OCI-LY7 (cell line): ENCODE data around the gene GTSF1L. TPM values are rescaled to one million over a fixed set of nuclear protein-coding genes. Genes with fewer than 3 reads are reported as not detected.

Experiments used
- BruUV-seq: library from RNA; stranded (reverse); fragments of 400-500 nt; replicated peaks from 2 replicates; lab custom pipeline; 2021; lab: Mats Ljungman, UMichigan
- CTCF ChIA-PET: fragments of 300-600 bp; sonication (Branson Sonifier 250); formaldehyde crosslinking; loops from one replicate; lab custom pipeline; 2022; ENCODE audit warnings: antibody characterized with exemption; ENCODE audit not compliant: unreplicated experiment; lab: Charles Lee
- POLR2A ChIA-PET: fragments of 300-600 bp; sonication (Branson Sonifier 250); formaldehyde crosslinking; loops from one replicate; lab custom pipeline; 2022; ENCODE audit warnings: antibody characterized with exemption; lab: Charles Lee
- DNase-seq: peaks from one replicate; pipeline ENCODE4 v3.0.0-alpha.2; 2015; ENCODE audit warnings: low spot score
- H2AFZ ChIP-seq: fragments of 200-600 bp; sonication (generic), shearing (Covaris generic); 2 replicates; pipeline ENCODE4 v1.6.1; 2014; ENCODE audit warnings: mild to moderate bottlenecking, antibody characterized with exemption, low read length, moderate library complexity
- H3K27ac ChIP-seq: fragments of 200-600 bp; sonication (generic); 2 replicates; pipeline ENCODE4 v1.5.1; 2014; ENCODE audit warnings: mixed run types, low read depth, mild to moderate bottlenecking, moderate library complexity, low read length, inconsistent platforms; ENCODE audit not compliant: poor library complexity, severe bottlenecking
- H3K36me3 ChIP-seq: fragments of 200-600 bp; sonication (generic); 2 replicates; pipeline ENCODE4 v1.6.1; 2014; ENCODE audit warnings: mild to moderate bottlenecking, antibody characterized with exemption, low read length, moderate library complexity, mixed read lengths; ENCODE audit not compliant: insufficient read depth
- H3K4me1 ChIP-seq: fragments of 200-600 bp; sonication (generic); 2 replicates; pipeline ENCODE4 v1.5.1; 2014; ENCODE audit warnings: mild to moderate bottlenecking, low read length; ENCODE audit not compliant: insufficient read depth, poor library complexity, severe bottlenecking
- H3K4me2 ChIP-seq: fragments of 200-600 bp; sonication (generic); 2 replicates; pipeline ENCODE4 v1.6.1; 2014; ENCODE audit warnings: mild to moderate bottlenecking, low read length
- H3K4me3 ChIP-seq: fragments of 200-600 bp; sonication (generic); 2 replicates; pipeline ENCODE4 v1.5.1; 2014; ENCODE audit warnings: mild to moderate bottlenecking, low read depth, low read length; ENCODE audit not compliant: poor library complexity, severe bottlenecking
- H3K79me2 ChIP-seq: fragments of 200-600 bp; sonication (generic); 2 replicates; pipeline ENCODE4 v1.6.1; 2016; ENCODE audit warnings: low read depth, mild to moderate bottlenecking, low read length, moderate library complexity, mixed read lengths; ENCODE audit not compliant: insufficient read depth
- H3K9me2 ChIP-seq: fragments of 200-600 bp; sonication (generic); 2 replicates; pipeline ENCODE4 v1.6.1; 2016; ENCODE audit warnings: mild to moderate bottlenecking, low read length, mixed read lengths; ENCODE audit not compliant: insufficient read depth
- H3K9me3 ChIP-seq: fragments of 200-600 bp; sonication (generic); 2 replicates; pipeline ENCODE4 v1.6.1; 2014; ENCODE audit warnings: mild to moderate bottlenecking, mixed run types, low read length, mixed read lengths
- H4K20me1 ChIP-seq: fragments of 200-600 bp; sonication (generic); 2 replicates; pipeline ENCODE4 v1.6.1; 2014; ENCODE audit warnings: mild to moderate bottlenecking, antibody characterized with exemption, low read length, moderate library complexity, mixed read lengths; ENCODE audit not compliant: insufficient read depth
- EZH2phosphoT487 ChIP-seq: fragments of 200-600 bp; sonication (generic); IDR thresholded peaks from 2 replicates; pipeline ENCODE4 v1.6.1; 2018; ENCODE audit warnings: low read depth, borderline replicate concordance, mild to moderate bottlenecking, mixed run types, antibody characterized with exemption, low read length, moderate library complexity, mixed read lengths
- intact Hi-C: fragments of 100-400 bp; cut with micrococcal nuclease; formaldehyde crosslinking; loops from one replicate; pipeline ENCODE4 v1.10.0; 2022; ENCODE audit not compliant: unreplicated experiment
- total RNA-seq, 2 experiments: library from RNA; depleted of rRNA in 1 of 2; stranded (reverse); fragments of >200 nt in 1 of 2; shearing (Covaris generic) in 1 of 2; gene quantifications; 2 replicates each; pipeline ENCODE4 v1.2.3, GENCODE V29; 2014 to 2022
- TF ChIP-seq, protein P1 (sequence below): fragments of 200-600 bp; sonication (generic); conservative IDR thresholded peaks from 2 replicates; pipeline ENCODE4 v1.5.1; 2014; ENCODE audit warnings: mild to moderate bottlenecking, antibody characterized with exemption, low read length, moderate library complexity, mixed read lengths

Gene GTSF1L
- total RNA-seq, 2 experiments from 2014 or later = 3.1 to 3.3 TPM

DNA sequence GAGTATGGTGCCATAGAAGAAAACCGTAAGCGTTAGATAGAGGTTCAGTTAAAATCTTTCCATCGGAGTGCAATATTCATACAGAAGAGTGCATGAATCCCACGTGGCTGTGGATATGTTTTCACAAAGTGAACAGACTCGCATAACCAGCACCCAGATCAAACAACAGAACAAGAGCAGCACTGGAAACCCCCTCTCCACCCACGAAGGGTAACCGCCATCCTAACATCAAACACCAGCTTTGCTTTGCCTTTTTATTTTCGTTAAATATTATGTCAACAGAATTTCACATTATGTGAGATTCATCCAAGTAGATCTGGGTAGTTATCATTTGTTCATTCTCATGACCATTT lies 4.7 kb downstream of the GTSF1L start:
- intact Hi-C loops = loop anchor here (1.0 to 5.0 kb wide), 2 partner anchors 12 to 40 kb away; no protein-coding TSS in a partner anchor
- H3K9me2 ChIP-seq = no peaks in the 10 kb centered on the region
- H3K4me2 ChIP-seq = peak overlapping the region; percentile 70
- H2AFZ ChIP-seq = peak overlapping the region; percentile 48; the same call in 1 of the 2 replicates
- BruUV-seq = no TSS peak
- H3K36me3 ChIP-seq = peaks cover 32% of the 10 kb centered on the region
- no peaks in the 10 kb centered on the region for H3K9me3 ChIP-seq
- ChIA-PET POLR2A (interaction anchor here (0.5 to 1.6 kb wide), 4 partner anchors 11 to 131 kb away, joined by 3 to 5 read pairs (median 3); partner anchors contain the start of gene IFT52), CTCF (no interaction called here)
- peak overlapping the region; percentile 42 for H3K4me3 ChIP-seq
- TF ChIP-seq EZH2phosphoT487 = no peak
- TF ChIP-seq, protein P1, sequence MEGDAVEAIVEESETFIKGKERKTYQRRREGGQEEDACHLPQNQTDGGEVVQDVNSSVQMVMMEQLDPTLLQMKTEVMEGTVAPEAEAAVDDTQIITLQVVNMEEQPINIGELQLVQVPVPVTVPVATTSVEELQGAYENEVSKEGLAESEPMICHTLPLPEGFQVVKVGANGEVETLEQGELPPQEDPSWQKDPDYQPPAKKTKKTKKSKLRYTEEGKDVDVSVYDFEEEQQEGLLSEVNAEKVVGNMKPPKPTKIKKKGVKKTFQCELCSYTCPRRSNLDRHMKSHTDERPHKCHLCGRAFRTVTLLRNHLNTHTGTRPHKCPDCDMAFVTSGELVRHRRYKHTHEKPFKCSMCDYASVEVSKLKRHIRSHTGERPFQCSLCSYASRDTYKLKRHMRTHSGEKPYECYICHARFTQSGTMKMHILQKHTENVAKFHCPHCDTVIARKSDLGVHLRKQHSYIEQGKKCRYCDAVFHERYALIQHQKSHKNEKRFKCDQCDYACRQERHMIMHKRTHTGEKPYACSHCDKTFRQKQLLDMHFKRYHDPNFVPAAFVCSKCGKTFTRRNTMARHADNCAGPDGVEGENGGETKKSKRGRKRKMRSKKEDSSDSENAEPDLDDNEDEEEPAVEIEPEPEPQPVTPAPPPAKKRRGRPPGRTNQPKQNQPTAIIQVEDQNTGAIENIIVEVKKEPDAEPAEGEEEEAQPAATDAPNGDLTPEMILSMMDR = no peak
- no peaks in the 10 kb centered on the region for H3K79me2 ChIP-seq
- no peaks in the 10 kb centered on the region for H4K20me1 ChIP-seq
- peak overlapping the region; percentile 84 for H3K27ac ChIP-seq
- H3K4me1 ChIP-seq = peaks cover 72% of the 10 kb centered on the region
- no peak for DNase-seq

DNA sequence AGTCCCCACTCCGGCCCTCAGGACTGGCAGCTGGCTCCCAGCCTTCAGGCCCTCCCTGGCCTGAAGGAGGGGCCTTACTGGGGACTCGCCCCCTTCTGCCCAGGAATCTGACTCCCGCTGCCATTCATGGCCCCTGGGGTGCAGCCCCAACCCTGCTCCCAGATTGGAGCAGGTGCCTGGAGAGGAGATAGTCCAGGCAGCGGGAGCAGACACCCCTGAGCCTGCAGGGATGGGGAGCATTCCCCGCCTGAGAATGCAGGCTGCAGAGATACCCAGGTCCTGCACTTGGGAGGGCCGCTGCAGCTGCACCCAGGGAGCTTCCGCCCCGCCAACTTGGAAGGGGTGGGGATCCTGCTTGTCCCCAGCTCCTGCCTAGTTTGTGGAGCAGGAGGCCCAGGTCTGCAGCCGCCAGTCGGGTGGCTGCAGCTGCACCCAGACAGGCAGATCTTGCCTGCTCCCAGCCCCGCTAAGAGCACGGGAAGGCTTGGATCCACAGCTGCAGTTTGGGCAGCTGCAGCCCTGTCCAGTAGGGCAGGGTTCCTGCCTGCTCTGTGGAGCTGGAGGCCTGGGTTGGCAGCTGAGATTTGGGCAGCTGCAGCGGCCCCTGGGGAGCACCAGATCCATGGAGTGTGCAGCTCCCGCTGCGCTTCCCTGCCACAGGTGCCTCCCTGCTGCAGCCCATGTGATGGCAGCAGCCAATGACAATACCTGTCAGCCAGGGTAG lies 5.2 kb downstream of the GTSF1L start:
- POLR2A ChIA-PET = interaction anchor here (0.5 to 1.6 kb wide), 6 partner anchors 11 to 862 kb away, joined by 3 to 5 read pairs (median 3); partner anchors contain the start of gene IFT52

More for the DNA sequence above, 5.2 kb downstream of the GTSF1L start:
- H3K4me1 ChIP-seq = peaks cover 67% of the 10 kb centered on the region
- H3K27ac ChIP-seq = peak overlapping the region; percentile 84
- H3K4me3 ChIP-seq = peak overlapping the region; percentile 42
- no peaks in the 10 kb centered on the region for H3K79me2 ChIP-seq
- no peaks in the 10 kb centered on the region for H3K9me3 ChIP-seq
- intact Hi-C loops = loop anchor here (1.0 to 5.0 kb wide), 2 partner anchors 11 to 39 kb away; no protein-coding TSS in a partner anchor
- TF ChIP-seq EZH2phosphoT487 = no peak
- TF ChIP-seq, protein P1 = no peak
- no TSS peak for BruUV-seq
- peak overlapping the region; percentile 70 for H3K4me2 ChIP-seq
- no peaks in the 10 kb centered on the region for H4K20me1 ChIP-seq
- no peaks in the 10 kb centered on the region for H3K9me2 ChIP-seq
- DNase-seq = peak; percentile 75
- peaks cover 38% of the 10 kb centered on the region for H3K36me3 ChIP-seq
- CTCF ChIA-PET = no interaction called here
- H2AFZ ChIP-seq = peak overlapping the region; percentile 48; the same call in 1 of the 2 replicates
